Measurements from ENCODE around the gene OR51I1. TPM values are rescaled to one million over a fixed set of nuclear protein-coding genes. Genes with fewer than 3 reads are reported as not detected.

Gene OR51I1
- total RNA-seq, 1 donor from 2014 or later: not detected

DNA sequence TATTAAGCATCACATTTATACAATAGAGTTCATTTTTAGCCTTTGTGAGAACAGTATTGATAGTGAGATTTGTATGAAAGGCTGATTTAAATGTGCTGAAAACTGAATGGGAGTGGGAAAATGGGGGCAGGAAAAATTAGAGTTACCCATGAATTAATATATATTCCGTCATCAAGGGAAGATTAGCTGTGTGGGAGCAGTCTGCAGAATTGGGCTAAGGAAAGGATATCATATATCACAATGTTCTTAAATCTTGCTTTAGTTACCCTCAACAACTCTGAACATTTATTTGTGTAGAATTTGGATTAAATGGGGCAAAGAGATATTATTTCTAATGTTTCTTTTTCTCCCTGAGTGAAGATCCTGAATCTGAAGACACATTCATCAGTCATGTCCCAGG lies 19.5 kb downstream of the OR51I1 start, which contains the start of gene OR51Q1:
Gene OR51Q1 (plus strand): TSS at position 301 of the 400 bp plus-strand sequence. CDS start 90 bp downstream, at position 391.
- Mint-ChIP-seq H3K4me1 (ENCODE audit: unreplicated experiment) (no peaks in the 10 kb centered on the region), H3K9me3 (ENCODE audit: unreplicated experiment) (no peaks in the 10 kb centered on the region), H3K27me3 (ENCODE audit: unreplicated experiment) (no peaks in the 10 kb centered on the region), H3K4me3 (ENCODE audit: unreplicated experiment) (no peak within 1 kb of the TSS), H3K36me3 (ENCODE audit: unreplicated experiment) (no peaks in the 10 kb centered on the region), H3K27ac (ENCODE audit: unreplicated experiment) (no peak within 1 kb of the TSS)
- TF ChIP-seq, protein P1, sequence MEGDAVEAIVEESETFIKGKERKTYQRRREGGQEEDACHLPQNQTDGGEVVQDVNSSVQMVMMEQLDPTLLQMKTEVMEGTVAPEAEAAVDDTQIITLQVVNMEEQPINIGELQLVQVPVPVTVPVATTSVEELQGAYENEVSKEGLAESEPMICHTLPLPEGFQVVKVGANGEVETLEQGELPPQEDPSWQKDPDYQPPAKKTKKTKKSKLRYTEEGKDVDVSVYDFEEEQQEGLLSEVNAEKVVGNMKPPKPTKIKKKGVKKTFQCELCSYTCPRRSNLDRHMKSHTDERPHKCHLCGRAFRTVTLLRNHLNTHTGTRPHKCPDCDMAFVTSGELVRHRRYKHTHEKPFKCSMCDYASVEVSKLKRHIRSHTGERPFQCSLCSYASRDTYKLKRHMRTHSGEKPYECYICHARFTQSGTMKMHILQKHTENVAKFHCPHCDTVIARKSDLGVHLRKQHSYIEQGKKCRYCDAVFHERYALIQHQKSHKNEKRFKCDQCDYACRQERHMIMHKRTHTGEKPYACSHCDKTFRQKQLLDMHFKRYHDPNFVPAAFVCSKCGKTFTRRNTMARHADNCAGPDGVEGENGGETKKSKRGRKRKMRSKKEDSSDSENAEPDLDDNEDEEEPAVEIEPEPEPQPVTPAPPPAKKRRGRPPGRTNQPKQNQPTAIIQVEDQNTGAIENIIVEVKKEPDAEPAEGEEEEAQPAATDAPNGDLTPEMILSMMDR (IDR thresholded peaks at IDR 0.05): no peak
- DNase-seq (ENCODE audit: extremely low spot score, unreplicated experiment): no peak

DNA sequence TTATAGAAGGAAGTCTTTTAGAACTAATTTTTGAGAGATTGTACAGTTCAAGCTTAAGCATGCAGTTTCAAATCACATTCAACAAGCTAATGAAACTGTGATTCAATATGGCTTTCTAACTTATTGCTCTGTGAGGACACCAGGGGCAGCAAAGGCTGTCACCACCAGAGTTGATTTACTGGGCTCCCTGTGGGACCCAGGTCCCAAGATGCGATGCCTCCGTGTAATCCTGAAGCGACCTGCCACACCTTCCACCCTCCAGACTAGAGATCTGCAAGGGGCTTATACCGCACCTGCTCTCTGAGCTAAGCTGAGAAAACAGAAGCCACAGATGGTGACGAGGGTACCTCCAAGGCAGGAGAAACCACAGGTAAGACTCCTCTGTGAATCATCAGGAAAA lies 20.3 kb downstream of the OR51I1 start:
- no peak for DNase-seq (ENCODE audit: extremely low spot score, unreplicated experiment)
- Mint-ChIP-seq H3K4me1 (ENCODE audit: unreplicated experiment) (no peaks in the 10 kb centered on the region), H3K9me3 (ENCODE audit: unreplicated experiment) (no peaks in the 10 kb centered on the region), H3K36me3 (ENCODE audit: unreplicated experiment) (no peaks in the 10 kb centered on the region), H3K27me3 (ENCODE audit: unreplicated experiment) (no peaks in the 10 kb centered on the region), H3K4me3 (ENCODE audit: unreplicated experiment) (no peak overlapping the region), H3K27ac (ENCODE audit: unreplicated experiment) (no peak overlapping the region)
- TF ChIP-seq, protein P1 (IDR thresholded peaks at IDR 0.05): no peak

DNA sequence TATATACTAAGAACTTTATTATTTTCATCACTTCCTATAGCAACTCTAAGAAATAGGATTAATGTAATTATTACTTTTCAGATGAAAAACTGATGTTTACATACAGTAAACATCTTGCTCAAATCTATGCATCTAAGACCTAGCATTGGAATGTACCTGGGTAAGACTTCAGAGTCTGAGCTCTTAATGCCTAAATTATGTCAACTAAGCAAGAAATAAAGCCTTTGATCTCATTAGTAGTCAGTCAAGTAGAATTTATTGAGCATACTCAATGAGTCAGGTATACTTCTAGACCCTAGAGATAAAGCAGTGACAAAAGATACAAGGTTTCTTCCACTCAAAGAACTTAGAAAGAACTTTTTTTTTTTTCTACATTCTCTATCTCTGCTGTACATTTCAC lies 36.1 kb downstream of the OR51I1 start:
- Mint-ChIP-seq H3K27ac (ENCODE audit: unreplicated experiment) (no peak overlapping the region), H3K9me3 (ENCODE audit: unreplicated experiment) (no peaks in the 10 kb centered on the region), H3K36me3 (ENCODE audit: unreplicated experiment) (no peaks in the 10 kb centered on the region), H3K4me3 (ENCODE audit: unreplicated experiment) (no peak overlapping the region), H3K4me1 (ENCODE audit: unreplicated experiment) (no peaks in the 10 kb centered on the region), H3K27me3 (ENCODE audit: unreplicated experiment) (peaks cover 23% of the 10 kb centered on the region)
- no peak for DNase-seq (ENCODE audit: extremely low spot score, unreplicated experiment)
- TF ChIP-seq, protein P1 (IDR thresholded peaks at IDR 0.05): no peak

DNA sequence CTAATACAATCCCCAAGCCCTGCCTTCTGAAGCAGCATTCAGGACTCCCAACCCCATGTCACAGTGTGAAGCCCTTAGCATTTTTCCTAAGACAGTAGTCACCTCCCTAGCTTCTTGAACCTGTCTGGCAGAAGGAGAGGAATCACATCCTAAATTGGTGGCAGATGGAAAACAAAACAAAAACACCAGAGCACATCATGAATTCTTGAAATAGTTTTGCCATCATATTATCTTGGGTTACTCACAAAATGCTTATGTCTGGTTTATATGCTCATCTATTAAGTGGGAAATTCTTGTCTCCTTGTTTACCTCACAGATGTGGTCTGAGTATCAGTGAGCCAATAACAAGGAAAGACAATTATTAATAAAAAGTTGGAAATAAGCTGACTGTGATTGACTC lies 42.4 kb downstream of the OR51I1 start:
- Mint-ChIP-seq H3K4me3 (ENCODE audit: unreplicated experiment) (no peak overlapping the region), H3K9me3 (ENCODE audit: unreplicated experiment) (no peaks in the 10 kb centered on the region), H3K4me1 (ENCODE audit: unreplicated experiment) (no peaks in the 10 kb centered on the region), H3K27ac (ENCODE audit: unreplicated experiment) (no peak overlapping the region), H3K27me3 (ENCODE audit: unreplicated experiment) (peaks cover 10% of the 10 kb centered on the region), H3K36me3 (ENCODE audit: unreplicated experiment) (no peaks in the 10 kb centered on the region)
- TF ChIP-seq, protein P1 (IDR thresholded peaks at IDR 0.05): no peak
- DNase-seq (ENCODE audit: extremely low spot score, unreplicated experiment): no peak

DNA sequence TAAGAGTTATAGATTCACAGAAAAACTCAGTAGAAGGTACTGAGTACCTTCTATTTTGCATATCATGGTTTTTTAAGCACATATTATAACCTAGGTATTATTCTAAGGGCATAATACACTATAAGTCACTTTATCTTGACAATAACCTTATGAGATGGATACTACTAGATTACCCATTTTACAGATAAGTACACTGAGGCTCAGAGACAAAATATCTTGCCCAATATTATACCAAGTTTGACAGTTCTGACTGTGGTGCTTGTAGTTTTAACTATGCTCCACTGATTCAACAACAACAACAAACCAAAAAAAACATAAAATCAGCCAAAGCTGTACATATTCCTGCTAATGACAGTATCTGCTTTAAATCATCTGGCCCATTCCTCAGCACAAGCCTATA lies 47.2 kb downstream of the OR51I1 start:
- Mint-ChIP-seq H3K27me3 (ENCODE audit: unreplicated experiment) (peaks cover 14% of the 10 kb centered on the region), H3K9me3 (ENCODE audit: unreplicated experiment) (no peaks in the 10 kb centered on the region), H3K36me3 (ENCODE audit: unreplicated experiment) (no peaks in the 10 kb centered on the region), H3K27ac (ENCODE audit: unreplicated experiment) (no peak overlapping the region), H3K4me1 (ENCODE audit: unreplicated experiment) (no peaks in the 10 kb centered on the region), H3K4me3 (ENCODE audit: unreplicated experiment) (no peak overlapping the region)
- TF ChIP-seq, protein P1 (IDR thresholded peaks at IDR 0.05): no peak
- no peak for DNase-seq (ENCODE audit: extremely low spot score, unreplicated experiment)

Other genes starting within 250 kb of the OR51I1 start
- gene OR51V1, start 240.8 kb downstream of the OR51I1 start, total RNA-seq: not detected in 2 replicates
- gene HBB, start 214.4 kb downstream of the OR51I1 start, total RNA-seq: not detected in 2 replicates
- not detected in 2 replicates for gene HBD, start 207.0 kb downstream of the OR51I1 start, total RNA-seq
- gene HBG1, start 191.7 kb downstream of the OR51I1 start, total RNA-seq: not detected in 2 replicates
- gene HBG2, start 186.7 kb downstream of the OR51I1 start, total RNA-seq: not detected in 2 replicates
- gene HBE1, start 171.6 kb downstream of the OR51I1 start, total RNA-seq: not detected in 2 replicates
- gene OR51B4, start 139.6 kb downstream of the OR51I1 start, total RNA-seq: not detected in 2 replicates
- gene OR51B2, start 117.2 kb downstream of the OR51I1 start, total RNA-seq: not detected in 2 replicates
- not detected in 2 replicates for gene OR51B5, start 98.0 kb downstream of the OR51I1 start, total RNA-seq
- not detected in 2 replicates for gene OR51B6, start 90.0 kb downstream of the OR51I1 start, total RNA-seq
- not detected in 2 replicates for gene OR51M1, start 57.7 kb downstream of the OR51I1 start, total RNA-seq
- not detected in 2 replicates for gene OR51Q1, start 19.4 kb downstream of the OR51I1 start, total RNA-seq
- not detected in 2 replicates for gene OR51I2, start 7.8 kb upstream of the OR51I1 start, total RNA-seq
- not detected in 2 replicates for gene OR52D1, start 47.2 kb upstream of the OR51I1 start, total RNA-seq
- gene UBQLN3, start 68.4 kb upstream of the OR51I1 start, total RNA-seq: not detected in 2 replicates
- 0.32 and 0.39 TPM in 2 replicates for gene UBQLNL, start 75.2 kb upstream of the OR51I1 start, total RNA-seq
- not detected in 2 replicates for gene OR52H1, start 107.0 kb upstream of the OR51I1 start, total RNA-seq
- not detected in 2 replicates for gene OR52B6, start 139.4 kb upstream of the OR51I1 start, total RNA-seq
- 1.9 TPM in 2 replicates for gene TRIM6, start 155.1 kb upstream of the OR51I1 start, total RNA-seq
- gene TRIM34, start 183.5 kb upstream of the OR51I1 start, total RNA-seq: 4.6 and 5.6 TPM in 2 replicates
- 41.7 and 47.3 TPM in 2 replicates for gene TRIM5, start 243.6 kb upstream of the OR51I1 start, total RNA-seq
- 136 and 138 TPM in 2 replicates for gene TRIM22, start 248.3 kb upstream of the OR51I1 start, total RNA-seq